CD8-positive, alpha-beta memory T cell (primary cell): ENCODE results near the gene NOA1. TPM values are rescaled to one million over a fixed set of nuclear protein-coding genes. Genes with fewer than 3 reads are reported as not detected.

ENCODE experiments used
- CTCF ChIA-PET: fragments of 350-600 bp; sonication (Branson Sonifier 250); formaldehyde crosslinking; loops from one replicate; lab custom pipeline; 2021; ENCODE audit warnings: antibody characterized with exemption; lab: Charles Lee
- POLR2A ChIA-PET: fragments of 350-600 bp; sonication (Branson Sonifier 250); formaldehyde crosslinking; loops from one replicate; lab custom pipeline; 2021; ENCODE audit warnings: antibody characterized with exemption; lab: Charles Lee
- DNase-seq, 5 donors: peaks; one replicate each; pipeline versions ENCODE4 v3.0.0 to v3.0.0-alpha.2; 2020 to 2022; ENCODE audit warnings: mixed read lengths in 1 of 5
- H3K27ac ChIP-seq: one replicate; pipeline ENCODE4 v1.7.0; 2013; ENCODE audit warnings: low read depth, mild to moderate bottlenecking, low read length, moderate library complexity
- H3K27me3 ChIP-seq: 2 replicates; pipeline ENCODE4 v1.7.0; 2013; ENCODE audit warnings: low read length, mild to moderate bottlenecking; ENCODE audit not compliant: insufficient read depth, poor library complexity, severe bottlenecking
- H3K36me3 ChIP-seq: 2 replicates; pipeline ENCODE4 v1.7.0; 2013; ENCODE audit warnings: mild to moderate bottlenecking, low read length, moderate library complexity; ENCODE audit not compliant: insufficient read depth
- H3K4me1 ChIP-seq: 2 replicates; pipeline ENCODE4 v1.7.0; 2013; ENCODE audit warnings: mild to moderate bottlenecking, low read length, moderate library complexity; ENCODE audit not compliant: insufficient read depth
- H3K4me3 ChIP-seq: 2 replicates; pipeline ENCODE4 v1.7.0; 2013; ENCODE audit warnings: mild to moderate bottlenecking, low read length
- H3K9me3 ChIP-seq: 2 replicates; pipeline ENCODE4 v1.7.0; 2013; ENCODE audit warnings: mild to moderate bottlenecking, low read length
- H3K27ac Mint-ChIP-seq, 8 donors: one replicate each; pipeline ENCODE4 v1.8.0; 2020 to 2021; ENCODE audit warnings: mixed read lengths in 8 of 8, mild to moderate bottlenecking in 6 of 8, inconsistent platforms in 3 of 8, moderate library complexity in 3 of 8
- H3K27me3 Mint-ChIP-seq, 2 donors: one replicate each; pipeline ENCODE4 v1.8.0; 2020 to 2021; ENCODE audit warnings: mixed read lengths in 2 of 2, mild to moderate bottlenecking in 1 of 2, moderate library complexity in 1 of 2
- H3K36me3 Mint-ChIP-seq, 3 donors: one replicate each; pipeline ENCODE4 v1.8.0; 2020 to 2021; ENCODE audit warnings: mixed read lengths in 3 of 3, inconsistent platforms in 1 of 3, mild to moderate bottlenecking in 1 of 3
- H3K4me1 Mint-ChIP-seq, 3 donors: one replicate each; pipeline ENCODE4 v1.8.0; 2020 to 2021; ENCODE audit warnings: mixed read lengths in 3 of 3, inconsistent platforms in 1 of 3, mild to moderate bottlenecking in 1 of 3
- H3K4me3 Mint-ChIP-seq, 7 donors: one replicate each; pipeline ENCODE4 v1.8.0; 2020 to 2021; ENCODE audit warnings: mixed read lengths in 7 of 7, mild to moderate bottlenecking in 6 of 7, moderate library complexity in 4 of 7, inconsistent platforms in 2 of 7
- H3K9me3 Mint-ChIP-seq, 5 donors: one replicate each; pipeline ENCODE4 v1.8.0; 2020 to 2022; ENCODE audit warnings: mixed read lengths in 5 of 5, mild to moderate bottlenecking in 3 of 5, moderate library complexity in 2 of 5, inconsistent platforms in 1 of 5
- polyA plus RNA-seq: library from polyadenylated mRNA; unstranded; fragments of 300-500 nt; fragmentation: Illumina TruSeq; gene quantifications from one replicate; pipeline ENCODE4 v1.2.3, GENCODE V29; 2021
- total RNA-seq, 2 experiments: library from RNA; stranded (reverse); gene quantifications; one replicate each; pipeline ENCODE4 v1.2.3, GENCODE V29; 2021

NOA1 gene
- total and polyA plus RNA-seq, 3 experiments from 2014 or later: 20.7 to 22.0 (median 22.0) TPM

- peak overlapping the region; percentile 29 to 88 (median 71) for H3K27ac Mint-ChIP-seq
- DNase-seq: no peak
- H3K36me3 ChIP-seq: peaks cover 20% of the 10 kb centered on the region
- H3K4me1 ChIP-seq: peaks cover 42% of the 10 kb centered on the region
- no peaks in the 10 kb centered on the region for H3K27me3 ChIP-seq
- H3K4me3 ChIP-seq: peak overlapping the region; percentile 89
- ChIA-PET POLR2A (interaction anchor here (3.4 to 4.0 kb wide), 2 partner anchors 67 to 541 kb away, joined by 37 to 107 read pairs; partner anchors contain the start of genes PAICS, PPAT and REST), CTCF (interaction anchor here (2.3 to 5.9 kb wide), 4 partner anchors 11 to 68 kb away, joined by 5 to 51 read pairs (median 16); partner anchors contain the start of gene REST)
- H3K9me3 Mint-ChIP-seq: peaks cover 0 to 13% (median 6%) of the 10 kb centered on the region in 5 donors
- peaks cover 55 to 79% (median 55%) of the 10 kb centered on the region in 3 donors for H3K4me1 Mint-ChIP-seq
- peak overlapping the region; percentile 90 for H3K27ac ChIP-seq
- H3K36me3 Mint-ChIP-seq: peaks cover 22 to 56% (median 27%) of the 10 kb centered on the region in 3 donors
- no peaks in the 10 kb centered on the region for H3K27me3 Mint-ChIP-seq
- peaks cover 4% of the 10 kb centered on the region for H3K9me3 ChIP-seq
- H3K4me3 Mint-ChIP-seq: peak overlapping the region; percentile 96 to 100 (median 98)
Observed at GRCh38 chr4:56976283-56976836, 1.0 kb downstream of the NOA1 start.

- H3K27ac Mint-ChIP-seq: peak overlapping the region in 3 of 8 donors; percentile 33 to 69 (median 48)
- CTCF ChIA-PET: interaction anchor here (5.9 kb wide), 1 partner anchor 12 kb away, joined by 23 read pairs; no protein-coding TSS in a partner anchor
- Histone ChIP-seq H3K4me3 (no peak overlapping the region), H3K4me1 (peaks cover 24% of the 10 kb centered on the region), H3K9me3 (peaks cover 4% of the 10 kb centered on the region), H3K27me3 (no peaks in the 10 kb centered on the region), H3K27ac (no peak overlapping the region), H3K36me3 (peaks cover 24% of the 10 kb centered on the region)
- H3K9me3 Mint-ChIP-seq: peaks cover 0 to 13% (median 6%) of the 10 kb centered on the region in 5 donors
- POLR2A ChIA-PET: interaction anchor here (0.5 kb wide), 1 partner anchor 494 kb away, joined by 3 read pairs; no protein-coding TSS in a partner anchor
- peak overlapping the region in 4 of 7 donors; percentile 8 to 84 (median 46) for H3K4me3 Mint-ChIP-seq
- no peak for DNase-seq
- peaks cover 22 to 68% (median 32%) of the 10 kb centered on the region in 3 donors for H3K36me3 Mint-ChIP-seq
- H3K4me1 Mint-ChIP-seq: peaks cover 35 to 52% (median 37%) of the 10 kb centered on the region in 3 donors
- no peaks in the 10 kb centered on the region for H3K27me3 Mint-ChIP-seq
Observed at GRCh38 chr4:56973336-56973735, 4.1 kb downstream of the NOA1 start.

GRCh38 chr4:56972809-56973208, 4.6 kb downstream of the NOA1 start:
- Mint-ChIP-seq H3K36me3 (peaks cover 22 to 72% (median 32%) of the 10 kb centered on the region in 3 donors), H3K4me3 (peak overlapping the region in 1 of 7 donors; percentile 49), H3K4me1 (peaks cover 35 to 52% (median 37%) of the 10 kb centered on the region in 3 donors), H3K9me3 (peaks cover 0 to 13% (median 6%) of the 10 kb centered on the region in 5 donors), H3K27me3 (no peaks in the 10 kb centered on the region), H3K27ac (no peak overlapping the region)
- Histone ChIP-seq H3K27ac (no peak overlapping the region), H3K4me1 (peaks cover 24% of the 10 kb centered on the region), H3K36me3 (peaks cover 26% of the 10 kb centered on the region), H3K4me3 (no peak overlapping the region), H3K27me3 (no peaks in the 10 kb centered on the region), H3K9me3 (peaks cover 4% of the 10 kb centered on the region)
- CTCF ChIA-PET: no interaction called here
- POLR2A ChIA-PET: no interaction called here
- DNase-seq: no peak

GRCh38 chr4:56972389-56972788, 5.0 kb downstream of the NOA1 start:
- peaks cover 22 to 72% (median 32%) of the 10 kb centered on the region in 3 donors for H3K36me3 Mint-ChIP-seq
- Histone ChIP-seq H3K27ac (no peak overlapping the region), H3K4me1 (peaks cover 24% of the 10 kb centered on the region), H3K9me3 (peaks cover 4% of the 10 kb centered on the region), H3K4me3 (no peak overlapping the region), H3K27me3 (no peaks in the 10 kb centered on the region), H3K36me3 (peaks cover 30% of the 10 kb centered on the region)
- no peaks in the 10 kb centered on the region for H3K27me3 Mint-ChIP-seq
- H3K4me3 Mint-ChIP-seq: peak overlapping the region in 1 of 7 donors; percentile 49
- ChIA-PET POLR2A (no interaction called here), CTCF (no interaction called here)
- H3K27ac Mint-ChIP-seq: no peak overlapping the region
- no peak for DNase-seq
- peaks cover 0 to 13% (median 6%) of the 10 kb centered on the region in 5 donors for H3K9me3 Mint-ChIP-seq
- H3K4me1 Mint-ChIP-seq: peaks cover 32 to 49% (median 37%) of the 10 kb centered on the region in 3 donors

- peaks cover 36% of the 10 kb centered on the region for H3K36me3 ChIP-seq
- ChIA-PET POLR2A (no interaction called here), CTCF (no interaction called here)
- H3K4me1 ChIP-seq: peaks cover 23% of the 10 kb centered on the region
- H3K36me3 Mint-ChIP-seq: peaks cover 22 to 78% (median 32%) of the 10 kb centered on the region in 3 donors
- H3K9me3 ChIP-seq: peaks cover 4% of the 10 kb centered on the region
- H3K9me3 Mint-ChIP-seq: peaks cover 0 to 13% (median 6%) of the 10 kb centered on the region in 5 donors
- H3K27ac ChIP-seq: no peak overlapping the region
- no peaks in the 10 kb centered on the region for H3K27me3 Mint-ChIP-seq
- peaks cover 29 to 45% (median 36%) of the 10 kb centered on the region in 3 donors for H3K4me1 Mint-ChIP-seq
- no peak for DNase-seq
- peak overlapping the region in 2 of 8 donors; percentile 17 to 71 for H3K27ac Mint-ChIP-seq
- H3K27me3 ChIP-seq: no peaks in the 10 kb centered on the region
- no peak overlapping the region for H3K4me3 ChIP-seq
- peak overlapping the region in 1 of 7 donors; percentile 54 for H3K4me3 Mint-ChIP-seq
Observed at GRCh38 chr4:56971383-56971782, 6.0 kb downstream of the NOA1 start.

GRCh38 chr4:56961107-56961500, 16.3 kb downstream of the NOA1 start:
- Mint-ChIP-seq H3K36me3 (peaks cover 6 to 35% (median 10%) of the 10 kb centered on the region in 3 donors), H3K27me3 (no peaks in the 10 kb centered on the region), H3K9me3 (no peaks in the 10 kb centered on the region), H3K4me1 (no peaks in the 10 kb centered on the region), H3K27ac (no peak overlapping the region), H3K4me3 (no peak overlapping the region)
- Histone ChIP-seq H3K36me3 (peaks cover 23% of the 10 kb centered on the region), H3K27me3 (no peaks in the 10 kb centered on the region), H3K4me3 (no peak overlapping the region), H3K27ac (no peak overlapping the region), H3K4me1 (no peaks in the 10 kb centered on the region), H3K9me3 (no peaks in the 10 kb centered on the region)
- ChIA-PET POLR2A (no interaction called here), CTCF (interaction anchor here (0.7 to 4.3 kb wide), 3 partner anchors 13 to 19 kb away, joined by 3 to 23 read pairs (median 4); partner anchors contain the start of genes NOA1 and POLR2B)
- DNase-seq: no peak

GRCh38 chr4:56959100-56959499, 18.3 kb downstream of the NOA1 start:
- H3K27me3 Mint-ChIP-seq: no peaks in the 10 kb centered on the region
- Histone ChIP-seq H3K4me1 (no peaks in the 10 kb centered on the region), H3K9me3 (no peaks in the 10 kb centered on the region), H3K27ac (no peak overlapping the region), H3K4me3 (no peak overlapping the region), H3K36me3 (peaks cover 8% of the 10 kb centered on the region), H3K27me3 (no peaks in the 10 kb centered on the region)
- no peak overlapping the region for H3K4me3 Mint-ChIP-seq
- no peaks in the 10 kb centered on the region for H3K4me1 Mint-ChIP-seq
- no peak overlapping the region for H3K27ac Mint-ChIP-seq
- CTCF ChIA-PET: interaction anchor here (4.3 kb wide), 1 partner anchor 17 kb away, joined by 23 read pairs; the partner anchor contains the start of genes NOA1 and POLR2B
- peaks cover 0 to 18% (median 6%) of the 10 kb centered on the region in 3 donors for H3K36me3 Mint-ChIP-seq
- H3K9me3 Mint-ChIP-seq: no peaks in the 10 kb centered on the region
- POLR2A ChIA-PET: no interaction called here
- DNase-seq: no peak

GRCh38 chr4:56958111-56958517, 19.3 kb downstream of the NOA1 start:
- POLR2A ChIA-PET: interaction anchor here (0.5 kb wide), 1 partner anchor 22 kb away, joined by 6 read pairs; no protein-coding TSS in a partner anchor

More at GRCh38 chr4:56958111-56958517, 19.3 kb downstream of the NOA1 start:
- no peaks in the 10 kb centered on the region for H3K9me3 Mint-ChIP-seq
- Histone ChIP-seq H3K27ac (no peak overlapping the region), H3K27me3 (no peaks in the 10 kb centered on the region), H3K9me3 (no peaks in the 10 kb centered on the region), H3K4me1 (no peaks in the 10 kb centered on the region), H3K36me3 (peaks cover 8% of the 10 kb centered on the region), H3K4me3 (no peak overlapping the region)
- H3K27me3 Mint-ChIP-seq: no peaks in the 10 kb centered on the region
- peaks cover 0 to 13% (median 6%) of the 10 kb centered on the region in 3 donors for H3K36me3 Mint-ChIP-seq
- DNase-seq: no peak
- H3K27ac Mint-ChIP-seq: peak overlapping the region in 1 of 8 donors; percentile 47
- CTCF ChIA-PET: no interaction called here
- H3K4me1 Mint-ChIP-seq: no peaks in the 10 kb centered on the region
- H3K4me3 Mint-ChIP-seq: no peak overlapping the region
